HFF-Myc (cell line): Measurements from ENCODE around the gene MACO1.

Experiments used
- DNase-seq: peaks from one replicate; pipeline ENCODE4 v3.0.0-alpha.2; 2011; ENCODE audit warnings: low read depth; ENCODE audit errors: extremely low read depth
- H3K4me3 ChIP-seq: replicated peaks from 2 replicates; pipeline ENCODE4 v1.5.1; 2011; ENCODE audit warnings: low read depth, mild to moderate bottlenecking, control low read depth, low read length
- CTCF ChIP-seq: IDR thresholded peaks from 2 replicates; pipeline ENCODE4 v1.5.1; 2012; ENCODE audit warnings: mild to moderate bottlenecking, low read depth, low read length, control low read depth; ENCODE audit errors: missing control alignments

MACO1 gene

GRCh38 chr1:25472471-25472870 lies 41.8 kb downstream of the MACO1 start:
- DNase-seq = no peak
- no peak overlapping the region for H3K4me3 ChIP-seq
- TF ChIP-seq CTCF = no peak

- H3K4me3 ChIP-seq = no peak overlapping the region
- no peak for DNase-seq
- no peak for TF ChIP-seq CTCF
These were observed 43.0 kb downstream of the MACO1 start for GRCh38 chr1:25473653-25474225.

DNA sequence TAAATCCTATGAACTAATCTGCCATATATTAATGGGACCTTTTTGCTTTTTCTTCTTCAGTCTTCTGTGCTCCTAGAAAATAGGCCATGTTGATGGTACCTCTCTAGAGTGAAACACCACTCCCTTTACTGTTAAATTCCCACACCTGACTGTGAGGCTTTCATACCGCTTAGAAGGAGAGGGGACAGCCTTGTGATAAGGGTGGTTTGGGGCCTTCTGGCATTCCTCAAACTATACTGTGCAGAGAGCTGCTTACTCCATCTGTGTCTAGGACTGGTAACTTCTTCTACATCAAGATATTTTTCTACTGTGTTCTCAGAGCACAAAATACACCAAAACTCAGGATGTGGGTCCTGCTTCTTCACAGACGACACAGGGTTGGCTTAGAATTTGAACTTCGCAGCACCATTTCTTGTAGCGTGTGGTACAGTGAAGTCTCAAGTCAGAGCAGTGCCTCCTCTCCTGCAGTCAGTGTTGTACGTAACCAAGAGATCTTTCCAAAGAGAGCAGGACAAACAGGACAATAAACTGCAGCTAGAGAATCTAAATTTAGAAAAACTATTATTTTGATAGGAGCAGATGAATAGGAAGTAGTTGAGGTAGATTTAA lies 43.8 kb downstream of the MACO1 start:
- no peak for TF ChIP-seq CTCF
- H3K4me3 ChIP-seq = no peak overlapping the region
- no peak for DNase-seq

- DNase-seq = no peak
- no peak overlapping the region for H3K4me3 ChIP-seq
- no peak for TF ChIP-seq CTCF
These were observed 45.7 kb downstream of the MACO1 start for GRCh38 chr1:25476186-25477097.

DNA sequence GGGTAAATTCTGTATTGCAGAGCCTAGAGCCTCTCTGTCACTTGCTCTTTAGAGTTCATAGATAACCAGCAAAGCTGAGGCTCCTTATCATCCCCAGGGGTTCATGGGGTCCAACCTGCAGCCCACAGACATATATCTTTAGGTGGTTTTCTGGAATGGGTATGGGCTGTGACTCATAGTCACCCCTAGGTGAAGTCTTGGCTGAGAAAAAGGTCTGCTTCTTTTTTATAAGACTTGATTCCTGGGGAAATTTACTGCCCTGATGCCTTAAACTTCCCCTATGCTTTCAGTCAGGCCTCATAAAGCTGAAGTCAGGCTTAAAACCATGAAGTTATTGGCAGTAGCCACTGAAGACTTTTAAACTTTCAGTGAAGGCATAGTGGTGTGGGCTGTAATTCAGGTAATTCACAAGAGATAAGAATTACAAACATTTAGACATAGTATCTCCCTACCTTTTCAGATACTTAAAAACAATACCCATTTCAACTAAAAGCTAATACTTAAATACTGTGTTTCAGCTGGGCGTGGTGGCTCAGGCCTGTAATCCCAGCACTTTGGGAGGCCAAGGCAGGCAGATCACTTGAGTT lies 46.8 kb downstream of the MACO1 start:
- DNase-seq = no peak
- no peak overlapping the region for H3K4me3 ChIP-seq
- no peak for TF ChIP-seq CTCF

DNA sequence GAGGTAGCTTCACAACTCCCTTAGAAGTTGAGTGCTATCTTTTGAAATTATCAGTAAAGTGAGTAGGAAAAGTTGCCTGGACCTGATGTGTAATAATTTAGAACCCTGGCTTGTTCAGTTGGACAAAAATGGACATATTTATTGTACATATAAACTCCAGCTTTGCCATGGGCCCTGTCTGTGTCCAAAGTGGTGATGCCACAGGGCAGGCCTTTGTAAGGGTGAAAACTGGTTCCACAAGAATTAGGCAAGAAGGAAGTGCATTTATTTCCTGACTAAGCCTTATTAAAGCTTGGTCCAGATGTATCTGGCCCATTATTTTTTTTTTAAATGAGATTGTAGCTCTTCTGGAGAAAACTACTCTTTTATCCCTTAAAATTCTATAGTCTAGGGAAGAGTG lies 47.9 kb downstream of the MACO1 start:
- no peak for TF ChIP-seq CTCF
- DNase-seq = no peak

More for the DNA sequence above, 47.9 kb downstream of the MACO1 start:
- no peak overlapping the region for H3K4me3 ChIP-seq
